Loucy (cell line): ENCODE measurements around the gene SLC39A11.

Experiments
- CTCF ChIP-seq: fragments of 200-600 bp; sonication (generic); conservative IDR thresholded peaks from 2 replicates; pipeline ENCODE4 v1.5.1; 2014; ENCODE audit warnings: mild to moderate bottlenecking, antibody characterized with exemption, low read length
- EZH2phosphoT487 ChIP-seq: fragments of 200-600 bp; IDR thresholded peaks from 2 replicates; pipeline ENCODE4 v1.6.1; 2018; ENCODE audit warnings: antibody characterized with exemption, mild to moderate bottlenecking, moderate library complexity, borderline replicate concordance

GRCh38 chr17:72829883-72830282 is 262.6 kb downstream of the SLC39A11 start:
- no peak for TF ChIP-seq CTCF
- no peak for TF ChIP-seq EZH2phosphoT487
